Measurements from ENCODE around the gene STYX.
A peak's percentile ranks its signal among the peaks of the same experiment; 100 is the strongest.

STYX gene

DNA sequence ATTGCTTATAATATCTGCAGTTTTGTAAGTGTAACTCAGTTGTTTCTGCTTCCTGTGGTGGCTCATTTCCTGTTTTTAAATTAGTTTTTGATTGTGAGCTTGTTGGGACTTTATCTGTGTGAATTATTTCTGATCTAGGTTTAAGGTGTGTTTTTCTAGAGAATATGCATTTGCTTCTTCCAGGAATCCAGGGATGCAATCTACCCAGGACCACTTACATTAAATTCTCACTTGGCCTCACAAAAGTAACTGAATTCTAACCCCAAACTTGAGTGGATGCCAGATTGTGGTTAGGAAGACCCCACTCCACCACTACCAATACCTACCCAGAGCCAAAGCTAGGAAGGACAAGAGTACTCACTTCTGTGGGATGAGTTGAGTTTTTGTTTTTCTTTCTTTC lies 11.9 kb downstream of the STYX start:
- Histone ChIP-seq H3K4me2 (ENCODE audit: insufficient read depth, low read length) (peak overlapping the region; percentile 59), H3K4me3 (ENCODE audit: low read depth in 1 of 2, low read length in 2 of 2) (peak overlapping the region in 1 of 2 experiments; percentile 42; a peak in 2 of 4 replicates), H4K20me1 (ENCODE audit: insufficient read depth, low read length) (no peaks in the 10 kb centered on the region), H3K36me3 (ENCODE audit: insufficient read depth, low read length) (peaks cover 18% of the 10 kb centered on the region; the same call in 1 of the 2 replicates), H3K9ac (ENCODE audit: low read depth, low read length) (peak overlapping the region; percentile 32), H3K4me1 (ENCODE audit: insufficient read depth, low read length) (peaks cover 49% of the 10 kb centered on the region), H3K27me3 (ENCODE audit: insufficient read depth, low read length, poor library complexity) (no peaks in the 10 kb centered on the region), H3K79me2 (ENCODE audit: insufficient read depth, low read length) (peaks cover 64% of the 10 kb centered on the region), H2AFZ (ENCODE audit: low read depth, low read length) (peak overlapping the region; percentile 50), H3K27ac (ENCODE audit: low read length) (peak overlapping the region; percentile 86), H3K9me3 (ENCODE audit: insufficient read depth, low read length, severe bottlenecking) (no peaks in the 10 kb centered on the region)
- TF ChIP-seq, protein P1, sequence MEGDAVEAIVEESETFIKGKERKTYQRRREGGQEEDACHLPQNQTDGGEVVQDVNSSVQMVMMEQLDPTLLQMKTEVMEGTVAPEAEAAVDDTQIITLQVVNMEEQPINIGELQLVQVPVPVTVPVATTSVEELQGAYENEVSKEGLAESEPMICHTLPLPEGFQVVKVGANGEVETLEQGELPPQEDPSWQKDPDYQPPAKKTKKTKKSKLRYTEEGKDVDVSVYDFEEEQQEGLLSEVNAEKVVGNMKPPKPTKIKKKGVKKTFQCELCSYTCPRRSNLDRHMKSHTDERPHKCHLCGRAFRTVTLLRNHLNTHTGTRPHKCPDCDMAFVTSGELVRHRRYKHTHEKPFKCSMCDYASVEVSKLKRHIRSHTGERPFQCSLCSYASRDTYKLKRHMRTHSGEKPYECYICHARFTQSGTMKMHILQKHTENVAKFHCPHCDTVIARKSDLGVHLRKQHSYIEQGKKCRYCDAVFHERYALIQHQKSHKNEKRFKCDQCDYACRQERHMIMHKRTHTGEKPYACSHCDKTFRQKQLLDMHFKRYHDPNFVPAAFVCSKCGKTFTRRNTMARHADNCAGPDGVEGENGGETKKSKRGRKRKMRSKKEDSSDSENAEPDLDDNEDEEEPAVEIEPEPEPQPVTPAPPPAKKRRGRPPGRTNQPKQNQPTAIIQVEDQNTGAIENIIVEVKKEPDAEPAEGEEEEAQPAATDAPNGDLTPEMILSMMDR (IDR thresholded peaks at IDR 0.05; ENCODE audit: borderline replicate concordance, extremely low read depth, low read length, poor library complexity, severe bottlenecking): no peak
- TF ChIP-seq EZH2 (IDR thresholded peaks at IDR 0.05; ENCODE audit: borderline replicate concordance, low read depth, low read length, severe bottlenecking): no peak
- DNase-seq (peak; percentile 59), ATAC-seq (ENCODE audit: insufficient read depth, low read depth) (peak; percentile 83)

DNA sequence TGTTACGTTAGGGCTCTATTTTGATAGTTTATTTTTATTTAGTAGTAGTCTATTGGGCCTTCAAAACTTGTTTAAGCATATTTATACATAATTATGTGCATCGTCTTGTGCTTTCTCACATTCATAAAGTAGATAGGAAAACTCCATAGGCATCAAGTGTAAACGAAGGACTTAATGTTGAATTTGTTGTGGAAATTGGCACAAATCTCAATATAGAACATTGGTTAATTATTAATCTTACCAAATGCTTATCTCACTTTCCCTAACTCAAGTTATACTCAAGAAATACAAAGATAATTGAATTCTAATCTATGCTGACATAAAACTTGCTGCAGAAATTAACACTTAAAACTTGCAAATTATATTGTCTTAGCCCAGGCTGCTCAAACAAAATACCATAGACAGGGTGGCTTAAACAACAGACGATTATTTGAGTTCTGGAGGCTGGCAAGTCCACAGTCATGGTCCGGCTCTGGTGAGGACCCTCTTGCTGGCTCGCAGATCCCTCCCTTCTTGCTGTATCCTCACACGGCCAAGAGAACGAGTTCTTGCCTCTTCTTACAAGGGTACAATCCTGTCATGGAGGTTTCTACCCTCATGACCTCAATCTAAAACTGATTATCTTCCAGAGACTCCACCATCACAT lies 18.8 kb downstream of the STYX start:
- H3K27me3 ChIP-seq (ENCODE audit: insufficient read depth, low read length, poor library complexity): no peaks in the 10 kb centered on the region
- H3K4me1 ChIP-seq (ENCODE audit: insufficient read depth, low read length): peaks cover 7% of the 10 kb centered on the region; the same call in 1 of the 2 replicates
- no peak overlapping the region for H3K9ac ChIP-seq (ENCODE audit: low read depth, low read length)
- H2AFZ ChIP-seq (ENCODE audit: low read depth, low read length): no peak overlapping the region
- TF ChIP-seq, protein P1 (IDR thresholded peaks at IDR 0.05; ENCODE audit: borderline replicate concordance, extremely low read depth, low read length, poor library complexity, severe bottlenecking): no peak
- TF ChIP-seq EZH2 (IDR thresholded peaks at IDR 0.05; ENCODE audit: borderline replicate concordance, low read depth, low read length, severe bottlenecking): no peak
- no peaks in the 10 kb centered on the region for H3K9me3 ChIP-seq (ENCODE audit: insufficient read depth, low read length, severe bottlenecking)
- ATAC-seq (ENCODE audit: insufficient read depth, low read depth) (no peak), DNase-seq (no peak)
- peaks cover 10% of the 10 kb centered on the region for H3K79me2 ChIP-seq (ENCODE audit: insufficient read depth, low read length)
- H4K20me1 ChIP-seq (ENCODE audit: insufficient read depth, low read length): no peaks in the 10 kb centered on the region
- H3K4me2 ChIP-seq (ENCODE audit: insufficient read depth, low read length): no peak overlapping the region
- H3K27ac ChIP-seq (ENCODE audit: low read length): no peak overlapping the region
- peaks cover 48% of the 10 kb centered on the region for H3K36me3 ChIP-seq (ENCODE audit: insufficient read depth, low read length)
- no peak overlapping the region for H3K4me3 ChIP-seq (ENCODE audit: low read depth in 1 of 2, low read length in 2 of 2)

DNA sequence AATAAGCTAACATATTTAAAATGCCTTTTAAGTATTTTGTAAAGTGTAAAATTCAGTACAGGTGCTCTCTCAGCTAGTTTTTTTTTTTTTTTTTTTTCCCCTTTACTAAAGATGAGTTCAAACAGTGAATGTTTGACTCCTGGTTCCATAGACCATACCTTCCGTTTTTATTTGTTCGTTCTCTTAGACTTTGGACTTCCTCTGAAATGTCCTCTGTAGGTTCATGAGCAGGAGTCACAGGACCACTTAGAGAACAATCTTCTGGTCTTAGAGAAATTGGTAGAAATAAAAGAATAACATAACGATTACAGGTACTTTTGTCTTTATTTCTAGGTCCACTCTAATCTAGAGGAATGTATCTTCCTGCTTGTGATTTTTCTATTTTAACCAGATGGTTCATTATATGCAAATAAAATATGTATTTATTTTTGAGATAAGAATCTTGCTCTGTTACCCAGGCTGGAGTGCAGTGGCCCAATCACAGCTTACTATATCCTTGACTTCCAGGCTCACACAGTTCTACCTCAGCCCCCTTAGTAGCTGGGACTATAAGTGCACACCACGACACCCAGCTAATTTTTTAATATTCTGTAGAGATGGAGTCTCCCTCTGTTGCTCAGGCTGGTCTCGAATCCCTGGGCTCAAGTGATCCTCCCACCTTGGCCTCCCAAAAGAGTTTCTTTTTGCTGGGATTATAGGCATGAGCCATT lies 25.8 kb downstream of the STYX start:
- TF ChIP-seq, protein P1 (IDR thresholded peaks at IDR 0.05; ENCODE audit: borderline replicate concordance, extremely low read depth, low read length, poor library complexity, severe bottlenecking): no peak
- no peak for TF ChIP-seq EZH2 (IDR thresholded peaks at IDR 0.05; ENCODE audit: borderline replicate concordance, low read depth, low read length, severe bottlenecking)
- H3K4me3 ChIP-seq (ENCODE audit: low read depth in 1 of 2, low read length in 2 of 2): no peak overlapping the region
- H3K27me3 ChIP-seq (ENCODE audit: insufficient read depth, low read length, poor library complexity): no peaks in the 10 kb centered on the region
- H3K36me3 ChIP-seq (ENCODE audit: insufficient read depth, low read length): peaks cover 25% of the 10 kb centered on the region
- no peaks in the 10 kb centered on the region for H4K20me1 ChIP-seq (ENCODE audit: insufficient read depth, low read length)
- DNase-seq (no peak), ATAC-seq (ENCODE audit: insufficient read depth, low read depth) (no peak)
- no peak overlapping the region for H2AFZ ChIP-seq (ENCODE audit: low read depth, low read length)
- H3K4me2 ChIP-seq (ENCODE audit: insufficient read depth, low read length): no peak overlapping the region
- H3K4me1 ChIP-seq (ENCODE audit: insufficient read depth, low read length): no peaks in the 10 kb centered on the region
- H3K79me2 ChIP-seq (ENCODE audit: insufficient read depth, low read length): no peaks in the 10 kb centered on the region
- no peaks in the 10 kb centered on the region for H3K9me3 ChIP-seq (ENCODE audit: insufficient read depth, low read length, severe bottlenecking)
- H3K9ac ChIP-seq (ENCODE audit: low read depth, low read length): no peak overlapping the region
- no peak overlapping the region for H3K27ac ChIP-seq (ENCODE audit: low read length)
